GM21737 (cell line): ENCODE data around the gene ATRNL1.

Experiments
- ATAC-seq: cut with Tn5 transposase; IDR thresholded peaks from one replicate; pipeline ENCODE4 v1.9.1; 2021; ENCODE audit warnings: mild to moderate bottlenecking, moderate library complexity; ENCODE audit not compliant: unreplicated experiment

Gene ATRNL1

DNA sequence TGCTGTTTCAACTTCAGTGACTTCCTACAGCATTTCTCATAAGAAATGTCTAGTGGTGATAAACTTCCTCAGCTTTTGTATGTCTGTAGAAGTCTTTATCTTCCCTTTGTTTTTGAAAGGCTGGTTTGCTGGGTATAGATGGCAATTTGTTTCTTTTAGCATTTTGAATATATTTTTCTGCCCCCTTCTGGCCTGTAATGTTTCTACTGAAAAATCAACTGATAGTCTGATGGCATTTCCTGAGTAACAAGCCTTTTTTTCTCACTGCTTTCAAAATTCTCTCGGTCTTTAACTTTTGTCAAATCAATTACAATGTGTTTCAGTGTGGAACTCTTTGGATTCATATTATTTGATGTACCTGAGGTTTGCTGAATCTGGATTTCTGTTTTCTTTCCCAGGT is 487.1 kb downstream of the ATRNL1 start:
- no peak for ATAC-seq

DNA sequence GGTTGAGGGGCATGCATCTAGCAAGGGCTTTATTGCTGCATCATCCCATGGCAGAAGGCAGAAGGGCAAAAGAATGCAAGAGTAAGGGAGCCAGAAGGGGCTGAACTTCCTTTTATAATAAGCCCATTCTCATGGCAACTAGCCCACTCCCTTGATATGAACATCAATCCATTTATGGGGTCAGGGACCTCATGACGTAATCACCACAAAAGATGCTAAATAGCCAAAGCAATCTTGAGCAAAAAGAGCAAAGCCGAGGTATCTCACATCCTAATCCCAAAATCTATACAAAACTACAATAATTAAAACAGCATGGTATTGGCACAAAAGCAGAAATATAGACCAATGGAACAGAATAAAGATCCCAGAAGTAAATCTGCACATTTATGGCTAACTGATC is 499.9 kb downstream of the ATRNL1 start:
- ATAC-seq: no peak

DNA sequence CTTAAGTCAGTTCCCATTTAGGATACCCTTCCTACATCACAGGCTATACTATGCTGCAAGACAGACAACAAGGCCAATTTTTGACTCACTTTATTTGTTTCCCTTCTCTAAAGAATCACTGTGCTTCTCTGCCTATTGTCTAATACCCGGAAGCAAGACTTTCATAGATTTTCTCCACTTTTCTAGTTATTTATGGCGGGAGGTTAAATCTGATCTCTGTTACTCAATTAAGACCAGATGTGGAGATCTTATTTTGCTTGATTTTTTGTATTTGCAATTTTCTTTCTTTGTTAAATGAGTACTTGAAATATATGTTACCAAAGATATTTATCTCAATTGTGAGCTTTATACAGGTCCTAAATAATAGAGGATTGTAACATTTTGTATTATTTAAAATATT is 511.5 kb downstream of the ATRNL1 start:
- no peak for ATAC-seq

DNA sequence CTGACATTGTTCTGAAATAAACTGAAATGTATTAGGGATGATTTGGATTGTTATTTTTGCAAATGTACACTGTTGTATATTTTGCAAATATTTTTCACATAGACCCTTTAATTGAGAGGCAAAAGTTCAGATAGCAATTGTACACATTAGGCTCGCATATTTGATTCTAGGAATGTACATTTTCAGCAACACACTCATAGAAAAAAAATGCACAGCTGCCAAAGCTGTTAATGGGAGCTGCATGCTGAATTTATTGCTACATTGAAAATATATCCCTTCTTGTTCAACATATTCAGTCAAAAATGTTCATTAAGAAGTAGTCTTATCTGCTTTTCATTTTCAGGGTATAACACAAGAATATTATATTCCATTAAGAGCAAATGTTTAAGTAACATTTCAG is 512.9 kb downstream of the ATRNL1 start:
- ATAC-seq: no peak

DNA sequence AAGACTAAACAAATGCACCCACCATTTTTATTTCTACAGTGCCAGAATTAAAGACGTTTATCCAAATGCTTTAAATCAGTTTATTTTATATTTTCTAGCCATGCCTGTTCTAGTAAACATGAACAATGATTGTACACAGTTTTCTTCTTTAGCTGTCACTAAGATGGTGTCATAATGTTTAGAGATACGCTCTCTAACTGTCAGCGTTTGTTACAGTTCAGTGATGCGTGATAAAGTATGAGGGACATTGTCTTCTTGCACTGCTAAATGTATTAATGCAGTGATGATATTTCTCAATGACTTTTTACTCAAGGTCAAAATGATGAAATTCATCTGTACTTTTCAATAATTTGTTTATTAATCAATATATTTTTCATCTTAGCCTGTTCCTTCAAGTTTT is 513.6 kb downstream of the ATRNL1 start:
- no peak for ATAC-seq

DNA sequence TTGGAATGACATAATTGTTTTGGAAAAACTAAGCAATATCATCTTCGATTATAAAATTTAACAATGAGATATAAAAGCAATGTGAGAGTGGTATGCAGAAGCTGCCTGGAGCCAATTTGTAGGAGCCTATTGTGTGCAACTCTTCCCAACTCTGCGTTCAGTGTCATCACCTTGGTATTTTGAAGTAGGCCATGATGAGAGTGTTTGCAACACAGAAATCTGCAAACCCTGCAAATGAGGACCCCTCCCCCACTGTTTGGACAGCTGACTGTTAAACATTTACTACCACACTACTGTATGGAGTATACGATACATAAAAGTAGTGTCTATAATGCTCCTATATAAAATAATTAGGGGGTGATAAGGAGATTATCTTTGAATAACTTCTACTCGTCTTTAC is 531.3 kb downstream of the ATRNL1 start:
- ATAC-seq: no peak

DNA sequence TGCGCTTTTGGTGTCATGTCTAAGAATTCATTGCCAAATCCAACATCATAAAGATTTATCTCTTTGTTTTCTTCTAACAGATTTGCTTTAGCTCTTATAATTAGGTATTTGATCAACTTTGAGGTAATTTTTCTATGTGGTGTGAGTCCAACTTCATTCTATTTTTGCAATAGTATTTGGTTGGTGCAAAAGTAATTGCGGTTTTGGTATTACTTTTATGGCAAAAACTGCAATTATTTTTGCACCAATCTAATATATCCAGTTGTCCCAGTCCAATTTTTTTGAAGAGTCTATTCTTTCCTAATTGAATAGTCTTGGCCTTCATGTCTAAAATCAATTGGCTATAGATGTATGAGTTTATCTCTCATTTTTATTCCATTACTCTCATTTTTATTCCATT is 535.5 kb downstream of the ATRNL1 start:
- no peak for ATAC-seq

DNA sequence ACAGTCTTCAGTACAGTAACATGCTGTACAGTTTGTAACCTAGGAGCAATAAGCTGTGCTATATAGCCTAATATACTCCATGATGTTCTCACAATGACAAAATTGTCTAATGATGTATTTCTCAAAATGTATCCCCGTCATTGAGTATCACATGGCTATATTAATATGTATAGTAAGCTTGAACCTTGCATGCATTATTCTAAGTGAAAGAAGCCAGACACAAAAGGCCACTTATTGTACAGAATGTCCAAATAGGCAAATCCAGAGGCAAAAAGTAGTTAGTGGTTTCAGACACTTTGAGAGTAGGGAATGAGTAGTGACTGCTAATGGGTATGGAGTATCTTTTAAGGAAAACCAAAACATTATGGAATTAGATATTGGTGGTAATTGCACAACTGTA is 545.1 kb downstream of the ATRNL1 start:
- no peak for ATAC-seq

DNA sequence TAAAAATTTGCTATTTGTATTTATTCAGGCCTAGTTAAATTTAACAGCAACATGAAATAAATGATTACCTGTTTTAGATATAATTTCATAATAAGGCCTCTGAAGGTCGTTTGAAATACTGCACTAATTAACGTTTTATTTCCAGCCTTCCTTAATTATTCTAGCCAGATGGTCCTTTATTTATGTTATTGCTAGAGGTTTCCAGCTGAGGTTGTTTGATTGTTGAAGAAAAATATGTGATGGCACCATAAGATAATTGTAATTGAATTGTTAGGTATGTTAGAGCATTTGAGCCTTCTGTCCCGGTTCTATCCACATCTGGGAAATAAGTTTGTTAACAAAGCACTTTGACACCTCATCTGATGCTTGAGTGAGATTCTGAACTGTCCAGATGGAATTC is 556.1 kb downstream of the ATRNL1 start:
- no peak for ATAC-seq

DNA sequence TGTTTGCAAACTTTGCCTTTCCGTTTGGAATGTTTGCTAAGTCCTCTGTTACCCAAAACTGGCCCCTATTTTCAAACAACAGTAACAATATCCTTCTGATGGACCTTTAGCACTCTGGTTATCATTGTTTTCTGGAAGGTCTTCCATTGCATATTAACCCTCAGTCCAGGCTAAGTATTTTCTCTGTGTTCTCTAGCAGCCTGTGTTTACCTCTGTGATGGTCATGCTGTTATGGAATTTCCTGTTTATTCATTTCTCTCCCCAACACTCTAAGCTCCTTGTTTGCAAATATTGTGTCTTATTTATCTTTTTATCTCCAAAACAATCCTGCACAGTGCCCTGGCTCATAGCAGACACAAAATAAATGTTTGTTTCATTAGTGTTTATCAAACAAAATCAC is 560.3 kb downstream of the ATRNL1 start:
- ATAC-seq: no peak

DNA sequence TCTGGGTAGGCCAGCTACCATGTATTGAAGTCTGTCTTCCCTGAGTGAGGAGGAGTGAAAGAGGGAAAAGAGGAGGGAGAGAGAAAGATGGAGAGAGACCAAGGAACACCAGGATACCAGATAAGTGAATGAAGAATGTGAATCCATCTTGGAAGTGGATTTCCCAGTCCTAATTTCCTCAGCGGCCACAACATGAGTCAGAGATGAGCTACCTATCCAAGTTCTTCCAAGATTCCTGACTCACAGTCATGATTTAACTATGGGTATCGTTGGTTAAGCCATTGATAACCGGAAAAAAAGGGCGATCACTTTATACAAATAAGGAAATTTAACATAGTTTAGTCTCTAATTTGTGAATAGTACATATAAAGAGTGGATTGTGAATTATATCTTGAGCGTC is 561.8 kb downstream of the ATRNL1 start:
- no peak for ATAC-seq

DNA sequence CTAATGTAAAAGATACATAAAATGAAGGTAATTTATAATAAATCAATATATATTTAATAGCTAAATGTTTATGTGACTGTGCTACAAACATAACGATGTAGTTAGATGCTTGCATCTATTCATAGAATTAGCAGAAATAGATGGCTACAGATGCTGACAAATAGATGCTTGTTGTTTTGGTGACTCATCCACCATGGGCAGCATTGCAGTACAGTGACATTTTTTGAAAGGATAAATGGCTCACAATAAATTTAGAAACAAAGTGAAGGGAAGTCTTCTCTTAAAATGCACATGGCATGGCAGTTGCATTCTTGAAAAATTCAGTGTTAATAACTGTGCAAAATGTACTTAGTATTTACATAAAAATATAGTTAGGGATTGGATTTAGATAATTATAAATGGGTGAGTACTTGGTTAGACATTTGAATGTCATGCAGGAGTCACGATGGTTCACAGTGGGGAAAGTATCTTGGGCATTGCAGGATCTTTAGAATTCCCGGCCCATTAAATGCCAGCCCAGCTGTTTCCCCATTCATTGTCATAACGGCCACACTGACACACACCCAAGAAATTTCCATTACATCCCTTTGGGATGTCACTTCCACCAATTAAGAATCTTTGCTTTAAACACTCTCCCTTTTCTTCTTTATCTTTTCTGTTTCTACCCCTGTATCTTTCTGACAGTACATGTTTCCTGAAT is 564.1 kb downstream of the ATRNL1 start:
- no peak for ATAC-seq

DNA sequence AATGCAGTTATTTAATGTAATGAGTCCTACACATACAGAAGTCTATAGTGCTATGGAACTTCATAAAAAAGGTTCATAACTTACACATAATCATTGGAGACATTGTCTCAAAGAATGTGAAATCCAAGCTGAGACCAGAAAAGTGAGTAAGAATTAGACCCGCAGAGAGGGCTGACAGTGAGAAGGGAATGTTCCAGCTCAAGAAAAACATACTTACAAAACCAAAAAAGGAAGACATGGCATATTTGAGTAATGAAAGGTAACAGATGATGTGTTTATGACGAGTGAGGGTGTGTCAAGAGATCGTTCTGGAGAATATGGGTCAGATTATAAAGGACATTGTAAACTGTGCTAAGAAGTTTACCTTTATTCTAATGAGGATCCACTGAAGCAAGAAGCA is 566.5 kb downstream of the ATRNL1 start:
- no peak for ATAC-seq

DNA sequence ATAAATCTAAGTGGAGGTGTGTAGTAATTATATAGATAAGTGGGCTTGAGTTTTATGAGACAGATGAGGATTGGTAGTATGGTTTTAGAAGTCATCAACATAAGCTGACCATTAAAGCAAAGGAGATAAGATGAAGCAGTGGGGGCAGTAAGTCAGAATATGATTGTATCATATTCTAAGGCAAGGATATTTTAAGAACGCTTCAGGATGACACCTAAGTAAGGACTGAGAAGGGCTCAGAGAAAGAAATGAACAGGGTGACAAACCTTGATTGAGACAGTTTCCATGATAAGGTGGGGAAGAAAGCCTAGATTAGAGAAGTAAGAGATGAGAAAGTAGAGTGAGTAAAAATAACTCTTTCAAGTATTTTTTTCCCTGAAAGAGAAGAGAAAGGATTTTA is 567.2 kb downstream of the ATRNL1 start:
- no peak for ATAC-seq

DNA sequence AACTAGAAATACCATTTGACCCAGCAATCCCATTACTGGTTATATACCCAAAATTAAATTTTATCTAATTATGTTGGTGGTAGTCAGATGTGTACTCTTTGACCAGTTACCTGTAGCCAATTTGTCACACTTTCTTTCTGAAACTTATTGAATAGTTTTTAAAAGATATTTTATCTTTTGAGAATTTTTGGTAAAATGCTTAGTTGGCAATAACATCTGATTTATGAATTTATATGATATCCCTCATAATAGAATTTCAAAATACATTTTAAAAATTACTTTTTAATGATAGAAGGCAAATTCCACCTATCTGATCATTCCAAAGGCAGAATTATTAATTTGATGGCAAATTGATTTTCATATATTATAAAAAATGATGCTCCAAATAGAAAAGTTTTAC is 569.3 kb downstream of the ATRNL1 start:
- ATAC-seq: no peak

DNA sequence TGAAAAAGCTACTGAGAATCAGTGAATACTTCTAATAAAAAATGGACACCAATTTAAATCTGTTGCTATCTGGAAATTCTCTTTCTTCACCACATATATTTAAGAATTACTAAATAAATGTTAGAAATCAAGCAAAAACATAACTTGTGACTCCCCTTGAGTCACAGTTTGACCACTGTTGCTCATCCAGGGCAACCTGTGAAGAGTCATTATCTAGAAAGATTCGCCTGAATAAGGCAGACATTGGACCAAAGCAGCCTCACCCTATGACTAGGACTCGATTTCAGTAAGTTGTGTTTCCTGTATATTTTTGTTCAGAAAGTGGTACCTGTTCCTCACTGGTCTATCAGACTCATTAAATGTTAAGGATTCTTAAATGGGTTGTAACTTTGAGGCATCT is 572.4 kb downstream of the ATRNL1 start:
- no peak for ATAC-seq

DNA sequence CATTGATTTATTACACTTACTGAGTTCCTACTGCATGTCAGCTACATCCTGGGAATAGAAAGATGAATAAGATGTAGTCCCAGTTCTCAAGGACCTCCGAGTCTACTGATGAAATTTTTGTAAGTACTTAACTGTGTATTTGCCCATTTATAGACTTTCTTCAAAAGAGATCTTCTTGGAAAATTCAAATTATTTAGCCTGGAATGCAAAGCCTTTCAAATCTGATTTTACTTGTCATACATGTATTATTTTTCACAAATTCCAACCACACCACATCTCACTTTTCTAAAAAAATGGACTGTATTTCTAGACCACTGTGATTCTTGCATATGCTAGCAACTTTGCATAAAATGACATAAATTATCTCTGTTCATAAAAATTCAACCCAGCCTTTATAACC is 581.3 kb downstream of the ATRNL1 start:
- no peak for ATAC-seq

DNA sequence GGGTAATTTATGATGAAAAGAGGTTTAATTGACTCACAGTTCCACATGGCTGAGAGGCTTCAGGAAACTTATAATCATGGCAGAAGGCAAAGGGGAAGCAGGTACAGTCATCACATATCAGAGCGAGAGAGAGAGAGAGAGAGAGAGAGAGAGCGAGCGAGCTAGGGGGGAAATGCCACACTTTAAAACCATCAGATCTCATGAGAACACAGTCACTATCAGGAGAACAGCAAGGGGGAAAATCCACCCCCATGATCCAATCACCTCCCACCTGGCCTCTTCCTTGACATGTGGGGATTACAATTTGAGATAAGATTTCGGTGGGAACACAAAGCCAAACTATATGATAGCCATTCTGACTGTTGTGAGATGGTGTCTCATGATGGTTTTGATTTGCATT is 603.6 kb downstream of the ATRNL1 start:
- no peak for ATAC-seq

DNA sequence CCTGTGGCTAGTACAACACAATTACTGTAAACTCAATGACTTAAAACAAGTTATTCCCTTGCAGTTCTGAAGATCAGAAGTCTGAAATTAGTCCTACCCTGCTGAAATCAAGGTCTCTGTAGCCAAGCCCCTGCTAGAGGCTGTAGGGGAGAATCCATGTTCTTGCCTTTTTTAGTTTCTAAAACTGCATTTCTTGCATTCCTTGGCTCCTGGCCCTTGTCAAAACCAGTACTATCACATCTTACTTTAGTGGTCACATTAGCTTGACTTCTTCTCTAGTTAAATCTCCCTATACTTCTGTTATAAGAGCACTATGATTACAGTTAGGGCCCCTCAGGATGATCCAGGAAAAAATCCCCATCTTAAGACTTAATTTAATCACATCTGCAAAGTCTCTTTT is 612.9 kb downstream of the ATRNL1 start:
- no peak for ATAC-seq

DNA sequence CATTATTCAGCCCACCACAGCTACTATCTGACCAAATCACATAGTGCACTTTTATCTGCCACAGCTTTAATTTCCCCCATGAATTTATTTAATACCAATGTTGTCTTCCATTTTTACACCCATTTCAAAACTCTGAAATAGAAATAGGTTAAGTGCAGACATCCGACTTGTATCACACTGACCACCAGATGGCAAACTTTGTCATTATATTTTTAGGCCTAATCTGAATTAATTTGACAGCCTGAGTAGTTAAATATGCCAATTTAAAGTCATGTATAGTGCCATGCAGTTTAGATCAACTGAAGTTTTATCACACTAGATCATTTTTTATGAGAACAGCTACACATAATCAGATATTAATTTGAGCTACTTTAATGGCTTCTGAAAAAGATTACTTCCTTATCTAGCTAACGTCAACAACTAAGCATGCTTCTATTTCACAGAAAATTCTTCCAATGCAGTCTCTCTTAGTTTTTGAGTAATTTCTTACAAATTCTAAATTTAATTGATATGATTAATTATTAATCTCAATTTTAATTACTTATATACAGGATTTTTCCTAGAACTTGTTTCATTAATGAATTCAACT is 613.4 kb downstream of the ATRNL1 start:
- no peak for ATAC-seq

DNA sequence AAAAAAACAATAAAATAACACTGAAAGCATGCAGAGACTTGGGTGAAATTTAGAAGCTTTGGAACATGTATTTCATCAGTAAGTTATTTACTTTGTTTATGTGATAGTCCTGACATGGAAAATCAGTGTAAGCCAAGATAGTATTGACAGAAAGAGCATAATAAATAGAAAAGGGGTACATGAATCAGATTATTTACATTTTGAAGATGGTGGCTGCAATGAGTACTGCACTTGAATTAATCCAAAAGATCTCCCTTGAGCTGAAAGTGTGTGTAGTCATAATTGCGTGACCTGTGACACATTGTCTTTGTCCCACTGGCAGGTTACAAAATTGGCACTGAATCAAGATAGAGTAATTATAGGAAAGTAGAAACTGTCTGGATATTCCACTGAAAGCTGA is 617.0 kb downstream of the ATRNL1 start:
- ATAC-seq: no peak

DNA sequence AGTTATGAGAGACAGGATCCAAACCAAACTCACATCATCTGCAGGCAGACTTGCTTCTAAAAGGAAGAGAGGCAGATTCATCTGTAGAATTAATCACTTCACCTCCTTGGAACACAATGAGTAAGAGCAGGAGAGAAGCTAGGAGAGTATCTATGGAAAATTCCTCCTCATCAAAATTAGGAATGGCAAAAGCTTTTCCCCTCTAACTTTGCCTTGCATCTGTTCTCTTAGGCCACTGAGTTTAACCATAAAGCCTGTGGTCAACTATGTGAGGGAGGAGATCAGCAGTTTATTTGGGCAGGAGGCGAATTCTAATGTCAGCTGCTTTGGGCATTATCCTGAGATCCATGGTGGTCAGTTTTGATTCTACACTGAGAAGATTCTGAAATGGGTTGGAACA is 618.1 kb downstream of the ATRNL1 start:
- ATAC-seq: no peak

DNA sequence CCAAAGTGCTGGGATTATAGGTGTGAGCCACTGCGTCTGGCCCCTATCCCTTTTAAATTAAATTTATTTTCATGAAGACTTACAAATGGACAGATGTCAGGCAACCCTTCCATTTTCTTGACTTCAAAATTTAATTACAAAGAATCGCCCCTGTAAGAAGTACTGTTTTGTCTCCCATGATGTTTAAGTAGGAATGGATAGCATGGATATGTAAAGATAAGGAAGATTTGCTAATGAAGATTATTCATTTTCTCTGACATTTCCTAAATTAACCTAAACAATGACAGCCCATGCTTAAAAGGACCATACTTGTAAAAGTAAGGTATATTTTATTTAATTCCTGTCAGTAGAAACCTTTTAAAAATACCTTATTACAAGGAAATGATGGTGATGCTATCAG is 627.0 kb downstream of the ATRNL1 start:
- no peak for ATAC-seq
